Frontal cortex (tissue), 4 donors: ENCODE data around the gene PTH1R. TPM values are rescaled to one million over a fixed set of nuclear protein-coding genes. Genes with fewer than 3 reads are reported as not detected.

Experiments
- DNase-seq, 2 donors: peaks; one replicate each; pipeline ENCODE4 v3.0.0; 2012; ENCODE audit warnings: low spot score in 2 of 2
- FAIRE-seq: peaks from 2 replicates; lab custom pipeline; 2012; peaks lifted over from hg19 to GRCh38; lab: Jason Lieb, UNC
- total RNA-seq: library from RNA; depleted of rRNA; stranded (reverse); fragments of >200 nt; gene quantifications from one replicate; pipeline ENCODE4 v1.2.3, GENCODE V29; 2014
- donor health status: control.
- donor health status: control.
- donor health status: control.

PTH1R gene
- total RNA-seq, 1 donor from 2014 or later, result 2.0 TPM

GRCh38 chr3:46849045-46849631 is 28.4 kb upstream of the PTH1R start:
- FAIRE-seq (no peak), DNase-seq (no peak)

GRCh38 chr3:46849686-46850467 is 27.6 kb upstream of the PTH1R start:
- FAIRE-seq, result no peak

GRCh38 chr3:46850468-46850779 is 27.1 kb upstream of the PTH1R start:
- FAIRE-seq (no peak), DNase-seq (no peak)

More at GRCh38 chr3:46849686-46850467, 27.6 kb upstream of the PTH1R start:
- DNase-seq, result no peak

GRCh38 chr3:46851364-46852333 is 25.9 kb upstream of the PTH1R start:
- FAIRE-seq (no peak), DNase-seq (no peak)

GRCh38 chr3:46852334-46852720 is 25.2 kb upstream of the PTH1R start:
- no peak for FAIRE-seq
- DNase-seq, result no peak

GRCh38 chr3:46852839-46853355 is 24.6 kb upstream of the PTH1R start:
- DNase-seq (no peak), FAIRE-seq (no peak)

- FAIRE-seq, result no peak
These were observed 23.8 kb upstream of the PTH1R start for GRCh38 chr3:46853441-46854415.

GRCh38 chr3:46854555-46854991 is 22.9 kb upstream of the PTH1R start:
- FAIRE-seq (no peak), DNase-seq (no peak)

More at GRCh38 chr3:46853441-46854415, 23.8 kb upstream of the PTH1R start:
- no peak for DNase-seq

- DNase-seq, result no peak
- FAIRE-seq, result no peak
These were observed 20.7 kb upstream of the PTH1R start for GRCh38 chr3:46856576-46857471.

- FAIRE-seq, result no peak
These were observed 19.8 kb upstream of the PTH1R start for GRCh38 chr3:46857485-46858341.

GRCh38 chr3:46858456-46858855 is 19.1 kb upstream of the PTH1R start:
- DNase-seq (no peak), FAIRE-seq (no peak)

More at GRCh38 chr3:46857485-46858341, 19.8 kb upstream of the PTH1R start:
- DNase-seq, result no peak

GRCh38 chr3:46859001-46859710 is 18.4 kb upstream of the PTH1R start:
- no peak for FAIRE-seq
- DNase-seq, result no peak

- DNase-seq (no peak), FAIRE-seq (no peak)
These were observed 17.3 kb upstream of the PTH1R start for GRCh38 chr3:46860017-46860809.

- no peak for DNase-seq
- FAIRE-seq, result no peak
These were observed 16.5 kb upstream of the PTH1R start for GRCh38 chr3:46860810-46861604.
